ENCODE results near the gene PRDM8.

DNA sequence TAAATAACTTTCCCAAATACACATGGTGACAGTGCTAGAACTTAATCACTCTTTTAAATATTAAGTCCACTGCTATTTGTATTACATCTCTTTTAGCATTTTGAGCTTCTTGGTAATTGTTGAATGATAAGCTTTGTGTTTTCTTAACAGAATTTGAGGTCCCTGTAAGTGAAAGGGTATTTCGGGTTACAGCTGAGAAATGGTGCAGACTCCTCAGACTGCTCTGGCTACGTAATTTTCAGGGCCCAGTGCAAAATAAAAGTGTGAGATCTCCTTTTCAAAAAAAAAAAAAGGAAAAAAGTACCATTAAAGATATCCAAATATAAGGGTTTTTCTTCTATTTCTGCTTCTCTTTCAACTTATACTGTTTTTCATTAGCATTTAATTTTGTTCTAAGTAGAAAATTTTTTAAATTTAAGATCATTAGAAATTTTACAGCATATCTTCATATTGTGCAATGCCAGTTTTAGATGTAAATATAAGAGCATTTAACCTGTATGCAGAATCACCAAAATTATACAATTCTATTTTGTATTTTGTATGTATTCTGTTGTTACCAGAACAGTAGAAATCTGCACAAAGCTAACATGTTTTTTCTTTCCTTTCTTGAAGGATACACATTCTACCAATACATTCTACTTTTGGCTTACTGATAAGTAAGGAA, 35.5 kb downstream of the PRDM8 start:
- TF ChIP-seq, protein P1, sequence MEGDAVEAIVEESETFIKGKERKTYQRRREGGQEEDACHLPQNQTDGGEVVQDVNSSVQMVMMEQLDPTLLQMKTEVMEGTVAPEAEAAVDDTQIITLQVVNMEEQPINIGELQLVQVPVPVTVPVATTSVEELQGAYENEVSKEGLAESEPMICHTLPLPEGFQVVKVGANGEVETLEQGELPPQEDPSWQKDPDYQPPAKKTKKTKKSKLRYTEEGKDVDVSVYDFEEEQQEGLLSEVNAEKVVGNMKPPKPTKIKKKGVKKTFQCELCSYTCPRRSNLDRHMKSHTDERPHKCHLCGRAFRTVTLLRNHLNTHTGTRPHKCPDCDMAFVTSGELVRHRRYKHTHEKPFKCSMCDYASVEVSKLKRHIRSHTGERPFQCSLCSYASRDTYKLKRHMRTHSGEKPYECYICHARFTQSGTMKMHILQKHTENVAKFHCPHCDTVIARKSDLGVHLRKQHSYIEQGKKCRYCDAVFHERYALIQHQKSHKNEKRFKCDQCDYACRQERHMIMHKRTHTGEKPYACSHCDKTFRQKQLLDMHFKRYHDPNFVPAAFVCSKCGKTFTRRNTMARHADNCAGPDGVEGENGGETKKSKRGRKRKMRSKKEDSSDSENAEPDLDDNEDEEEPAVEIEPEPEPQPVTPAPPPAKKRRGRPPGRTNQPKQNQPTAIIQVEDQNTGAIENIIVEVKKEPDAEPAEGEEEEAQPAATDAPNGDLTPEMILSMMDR (IDR thresholded peaks at IDR 0.05; ENCODE audit: low read depth, low read length) = no peak
- TF ChIP-seq EZH2phosphoT487 (IDR thresholded peaks at IDR 0.05; ENCODE audit: low read depth) = no peak
